Superior temporal gyrus (tissue), 1 donor: Measurements from ENCODE around the gene PHF12.
A peak's percentile ranks its signal among the peaks of the same experiment; 100 is the strongest.
"Not testable (repeated sequence)": the region's sequence is repeated elsewhere in the genome, so short reads cannot be mapped to it uniquely, and the experiment has no call there.

Experiments
- DNase-seq: peaks from one replicate; pipeline ENCODE4 v3.0.0-alpha.2; 2016; ENCODE audit errors: extremely low spot score

Gene PHF12

DNA sequence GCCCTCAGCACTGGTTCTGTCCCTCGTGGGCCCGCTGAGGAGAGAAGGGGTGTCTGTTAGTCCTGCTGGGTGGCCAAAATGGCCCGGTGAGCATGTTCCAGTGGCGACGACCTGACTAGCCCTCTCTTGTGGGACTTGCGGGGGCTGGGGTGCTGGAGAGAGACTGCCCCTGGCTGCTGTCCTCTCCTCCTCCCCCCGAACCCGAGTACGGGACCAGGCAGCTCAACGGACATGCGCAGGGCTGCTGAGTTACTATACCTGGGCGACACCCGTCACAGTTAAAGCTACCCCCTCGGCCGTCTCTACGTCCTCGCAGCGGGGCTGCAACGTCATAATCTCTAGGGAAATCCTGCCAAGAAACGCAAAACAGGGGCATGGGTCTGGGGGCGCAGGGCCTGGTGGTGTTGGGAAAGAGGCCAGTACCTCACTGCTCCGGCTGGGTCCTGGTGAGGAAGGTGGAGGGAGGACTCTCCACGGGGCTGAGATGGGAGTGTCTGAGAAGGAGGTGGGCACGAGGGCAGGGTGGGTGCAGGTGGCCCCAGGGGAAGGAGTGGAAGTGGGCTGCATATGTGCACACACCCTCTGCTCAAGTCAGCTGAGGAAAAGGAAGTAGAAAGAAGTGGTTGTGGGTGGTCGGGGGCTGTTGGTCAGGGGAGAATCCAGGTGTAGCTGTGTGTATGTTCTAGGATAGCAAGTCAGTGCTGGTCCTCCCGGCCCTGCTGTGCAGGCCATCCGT lies 67.2 kb downstream of the PHF12 start:
- no peak for DNase-seq

GRCh38 chr17:28882154-28882895 lies 69.0 kb downstream of the PHF12 start:
- DNase-seq = no peak

- DNase-seq = no peak
Observed at GRCh38 chr17:28881533-28882056, 69.7 kb downstream of the PHF12 start.

DNA sequence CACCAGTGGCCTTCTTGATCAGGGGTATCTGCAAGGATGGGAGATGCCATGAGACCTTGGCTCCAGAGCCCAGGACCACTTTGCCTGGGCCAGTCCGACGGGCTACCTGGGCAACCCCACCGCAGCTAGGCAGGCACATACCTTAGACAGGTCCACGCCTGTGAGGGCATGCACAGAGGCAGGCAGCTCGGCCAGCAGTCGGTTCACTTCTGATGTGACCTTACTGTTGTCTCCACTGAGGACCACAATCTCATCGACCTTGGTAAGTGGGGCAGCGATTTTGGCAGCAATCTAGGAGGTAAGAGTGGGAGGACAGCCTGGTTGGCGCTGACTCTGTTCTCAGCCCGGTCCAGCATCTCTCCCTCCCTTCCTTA lies 70.8 kb downstream of the PHF12 start:
- no peak for DNase-seq

- DNase-seq = no peak
Observed at GRCh38 chr17:28879886-28880571, 71.3 kb downstream of the PHF12 start.

DNA sequence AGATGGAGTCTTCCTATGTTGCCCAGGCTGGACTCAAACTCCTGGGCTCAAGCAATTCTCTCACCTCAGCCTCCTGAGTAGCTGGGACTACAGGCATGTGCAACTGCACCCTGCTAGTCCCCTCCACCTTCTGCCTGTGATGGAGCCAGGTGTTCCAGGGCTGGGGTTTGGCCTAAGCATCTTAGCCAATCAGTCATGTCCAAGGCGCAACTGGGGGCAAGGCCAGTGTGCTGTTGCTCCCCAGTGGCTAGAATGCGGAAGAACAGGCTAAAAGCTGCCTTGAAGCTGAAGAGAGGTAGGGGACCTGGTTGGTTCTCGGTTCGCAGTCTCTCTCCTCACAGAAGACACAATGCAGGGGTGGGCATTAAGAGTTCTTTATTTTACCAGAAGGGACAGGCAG lies 72.3 kb downstream of the PHF12 start:
- no peak for DNase-seq

DNA sequence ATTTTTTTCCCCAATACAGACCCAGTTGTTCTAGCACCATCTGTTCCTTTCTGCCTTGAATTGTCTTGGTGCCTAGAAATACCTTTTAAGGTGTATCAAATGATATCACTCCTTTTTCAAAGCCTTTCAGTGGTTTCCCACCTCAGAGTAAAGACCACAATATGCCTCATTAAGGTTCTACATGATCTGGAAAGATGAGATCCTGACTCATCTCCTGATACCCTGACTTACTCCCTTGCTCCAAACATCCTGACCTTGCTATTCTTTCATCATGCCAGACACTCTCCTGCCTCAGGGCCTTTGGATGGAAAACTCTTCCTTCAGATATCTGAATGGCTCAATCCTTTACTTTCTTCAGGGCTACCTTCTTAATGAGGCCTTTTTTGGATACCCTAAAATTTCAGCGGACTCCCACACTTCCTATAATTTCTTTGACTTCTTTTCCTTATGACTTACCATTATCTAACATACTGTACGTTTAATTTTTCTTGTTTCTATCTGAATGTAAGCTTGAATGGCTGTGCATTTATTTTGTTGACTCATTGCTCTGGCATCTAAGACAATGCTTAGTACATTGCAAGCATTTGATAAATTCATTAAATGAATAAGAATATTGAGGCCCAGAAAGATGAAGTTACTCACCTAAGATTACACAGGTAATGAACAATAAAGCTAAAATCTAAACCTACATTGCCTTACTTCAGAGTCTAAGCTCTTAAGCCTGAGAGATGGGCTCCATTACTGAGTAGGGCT lies 73.0 kb downstream of the PHF12 start:
- DNase-seq = no peak

- not testable (repeated sequence) for DNase-seq
Observed at GRCh38 chr17:28877150-28877711, 74.1 kb downstream of the PHF12 start.

DNA sequence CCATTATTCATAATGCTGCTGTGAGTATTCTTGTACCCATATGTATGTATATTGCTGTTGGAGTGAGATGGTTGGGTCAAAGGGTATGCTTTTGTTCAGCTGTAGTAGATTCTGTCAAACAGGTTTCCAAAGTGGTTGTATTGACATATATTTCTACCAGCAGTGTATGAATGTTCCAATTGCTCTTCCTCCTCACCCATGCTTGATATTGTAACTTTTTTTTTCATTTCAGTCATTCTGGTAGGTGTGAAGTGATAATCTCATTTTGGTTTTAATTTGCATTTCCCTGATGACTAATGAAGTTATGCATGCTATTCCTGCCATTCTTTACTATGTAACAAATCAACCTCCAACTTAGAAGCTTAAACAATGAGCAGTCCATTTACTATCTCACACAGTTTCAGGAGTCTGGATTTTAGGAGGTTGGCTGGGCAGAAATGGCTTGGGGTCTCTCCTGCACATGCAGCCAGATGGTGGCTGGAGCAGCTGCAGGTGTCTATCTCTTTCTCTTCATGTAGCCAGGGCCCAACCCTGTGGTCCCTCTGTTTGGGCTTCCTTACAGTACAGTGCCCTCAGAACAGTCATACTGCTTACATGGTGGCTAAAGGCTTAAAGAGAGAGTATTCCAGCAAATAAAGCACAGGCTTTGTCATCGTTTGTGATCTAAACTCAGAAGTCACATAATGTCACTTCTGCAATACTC lies 75.3 kb downstream of the PHF12 start:
- DNase-seq = peak; percentile 11

DNA sequence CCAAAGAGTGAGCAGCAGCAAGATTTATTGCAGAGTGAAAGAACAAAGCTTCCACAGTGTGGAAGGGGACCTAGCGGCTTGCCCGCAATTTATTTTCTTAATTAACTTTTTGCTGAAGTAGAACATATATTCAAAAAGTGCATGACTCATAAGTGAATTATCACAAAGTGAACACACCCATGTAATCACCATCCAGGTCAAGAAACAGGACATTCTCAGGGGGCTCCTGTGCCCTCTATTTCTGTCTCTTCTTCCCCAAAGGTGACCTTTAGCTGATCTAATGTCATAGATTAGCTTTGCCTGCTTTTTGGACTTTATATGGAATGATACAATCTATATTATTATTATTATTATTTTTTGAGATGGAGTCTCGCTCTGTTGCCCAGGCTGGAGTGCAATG lies 76.6 kb downstream of the PHF12 start:
- DNase-seq = no peak

GRCh38 chr17:28873839-28874238 lies 77.5 kb downstream of the PHF12 start:
- DNase-seq = no peak

- DNase-seq = no peak
Observed at GRCh38 chr17:28871056-28871579, 80.2 kb downstream of the PHF12 start.

DNA sequence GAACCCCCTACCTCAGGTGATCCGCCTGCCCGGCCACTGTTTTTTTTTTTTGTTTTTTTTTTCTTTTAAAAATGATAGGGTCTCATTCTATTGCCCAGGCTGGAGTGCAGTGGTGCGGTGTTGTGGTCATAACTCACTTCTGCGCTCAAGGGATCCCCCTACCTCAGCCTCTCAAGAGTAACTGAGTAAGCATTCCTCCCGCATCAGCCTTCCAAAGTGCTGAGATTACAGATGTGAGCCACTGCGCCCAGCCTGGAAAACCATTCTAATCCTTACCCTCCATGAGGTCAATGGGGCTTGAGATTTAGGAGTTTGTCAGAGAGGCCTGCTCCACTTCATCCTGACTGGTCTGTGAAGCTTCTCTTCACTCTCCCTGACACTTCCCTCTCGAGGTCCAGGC lies 84.0 kb downstream of the PHF12 start:
- no peak for DNase-seq

DNA sequence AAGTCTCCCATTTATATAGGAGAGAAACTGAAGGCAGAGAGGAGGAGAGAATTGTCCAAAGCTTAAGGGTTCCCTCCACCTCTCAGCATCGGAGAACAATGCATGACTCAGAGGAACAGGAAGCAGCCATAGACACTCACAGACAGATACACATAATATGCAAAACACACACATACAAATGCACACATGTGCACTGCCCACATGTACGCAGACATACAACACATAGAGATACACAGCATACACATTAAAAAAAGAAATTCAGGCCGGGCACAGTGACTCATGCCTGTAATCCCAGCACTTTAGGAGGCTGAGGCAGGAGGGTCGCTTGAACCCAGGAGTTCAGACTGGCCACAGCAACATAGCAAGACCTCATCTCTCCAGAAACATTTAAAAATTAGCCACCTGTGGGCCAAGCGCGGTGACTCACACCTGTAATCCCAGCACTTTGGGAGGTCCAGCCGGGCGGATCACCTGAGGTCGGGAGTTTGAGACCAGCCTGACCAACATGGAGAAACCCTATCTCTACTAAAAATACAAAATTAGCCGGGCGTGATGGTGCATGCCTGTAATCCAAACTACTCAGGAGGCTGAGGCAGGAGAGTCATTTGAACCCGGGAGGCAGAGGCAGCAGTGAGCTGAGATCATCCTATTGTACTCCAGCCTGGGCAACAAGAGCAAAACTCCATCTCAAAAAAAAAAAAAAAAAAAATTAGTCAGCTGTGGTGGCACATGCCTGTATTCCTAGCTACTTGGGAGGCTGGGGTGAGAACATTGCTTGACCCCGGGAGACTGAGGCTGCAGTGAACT lies 85.2 kb downstream of the PHF12 start:
- no peak for DNase-seq

- DNase-seq = no peak
Observed at GRCh38 chr17:28864991-28865849, 86.1 kb downstream of the PHF12 start.

GRCh38 chr17:28863953-28864352 lies 87.4 kb downstream of the PHF12 start:
- DNase-seq = no peak

DNA sequence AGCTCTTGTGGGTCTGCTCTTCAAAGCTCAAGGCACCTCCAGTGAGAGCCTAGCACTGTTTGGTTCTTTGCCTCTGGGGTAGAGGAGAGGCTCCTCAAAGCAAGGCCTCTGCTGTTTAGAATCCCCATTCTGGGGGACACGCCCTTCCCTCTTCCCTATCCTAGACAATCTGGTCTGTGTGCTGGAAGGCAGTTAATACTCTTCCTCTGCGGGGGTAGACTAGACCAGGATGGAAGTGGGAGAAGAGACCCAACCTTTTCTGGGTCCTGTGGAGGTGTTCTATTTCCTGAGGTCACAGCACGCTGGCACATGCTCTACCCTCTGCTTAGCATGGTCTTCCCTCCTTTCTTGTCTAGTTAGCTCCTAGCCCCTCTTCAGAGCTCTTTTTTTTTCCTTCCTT lies 88.8 kb downstream of the PHF12 start:
- DNase-seq = no peak

DNA sequence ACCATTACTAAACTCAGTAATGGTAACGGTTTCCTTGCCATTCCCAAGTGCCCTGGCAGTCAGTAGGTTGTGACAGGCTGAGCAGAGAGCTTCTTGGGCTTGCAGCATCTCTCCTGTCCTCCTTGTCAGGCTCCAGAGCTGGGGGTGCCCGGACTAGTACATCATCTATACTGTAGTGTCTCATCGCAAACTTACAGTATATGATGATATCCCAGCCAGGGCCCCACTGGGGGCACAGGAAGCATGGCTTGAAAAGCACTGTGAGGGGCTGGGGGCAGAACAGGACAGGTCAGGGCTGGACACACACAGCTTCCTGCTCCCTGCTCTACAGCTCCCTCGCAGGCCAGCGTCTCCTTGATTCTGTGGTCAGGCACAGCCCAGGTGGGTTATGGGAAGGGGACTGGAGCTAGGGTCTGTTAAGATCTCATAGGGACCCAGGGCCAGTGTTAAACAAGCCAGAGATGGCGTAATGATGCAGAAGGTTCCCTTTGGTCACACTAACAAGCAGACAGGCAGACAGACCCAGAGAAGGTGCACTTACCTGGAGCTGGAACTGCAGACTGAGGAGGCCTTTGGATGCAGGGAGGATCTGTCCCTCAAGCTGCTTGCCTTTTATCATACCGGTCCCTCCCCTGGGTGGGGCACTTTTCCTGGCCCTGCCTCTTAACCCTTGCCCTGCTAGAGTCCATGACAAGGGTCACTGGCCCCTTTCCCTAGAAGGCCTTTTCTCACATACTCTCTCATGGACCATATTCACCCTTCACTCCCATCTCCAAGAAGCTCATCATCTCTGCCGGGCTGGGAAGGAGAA lies 89.7 kb downstream of the PHF12 start:
- no peak for DNase-seq
